ENCODE results near the gene LANCL1. TPM values are rescaled to one million over a fixed set of nuclear protein-coding genes. Genes with fewer than 3 reads are reported as not detected.

LANCL1 gene
- total and polyA plus RNA-seq, 10 donors, result 10.9 to 42.1 (median 34.2) TPM

DNA sequence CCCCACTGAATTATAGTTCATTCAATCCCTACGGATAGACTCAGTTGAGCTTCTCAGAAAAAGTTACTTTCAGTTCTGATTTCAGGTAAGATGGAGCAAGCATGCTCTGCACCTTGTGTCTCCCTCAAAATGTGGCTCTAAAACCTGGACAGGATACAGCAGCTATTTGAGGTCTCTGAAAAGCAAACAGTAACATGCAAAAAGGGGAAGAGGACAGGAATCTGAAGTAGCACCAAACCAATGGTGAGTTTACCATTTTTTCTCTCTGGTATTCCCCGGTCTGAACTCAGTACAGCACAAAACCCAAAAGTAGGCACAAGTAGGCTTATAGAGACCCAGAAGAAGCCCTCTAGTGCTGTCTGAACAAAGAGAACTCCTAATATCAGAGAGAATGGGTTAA is 34.1 kb downstream of the LANCL1 start:
- H3K4me1 ChIP-seq, result peaks cover 0 to 33% (median 0%) of the 10 kb centered on the region in 6 donors
- H3K4me3 ChIP-seq, result no peak overlapping the region
- H3K27me3 ChIP-seq (replicated peaks in 1 of 7), result no peaks in the 10 kb centered on the region
- DNase-seq, result no peak
- H3K27ac ChIP-seq, result no peak overlapping the region
- WGBS, 5 donors, result 51 to 74% (median 66%) methylated on average over 2 of the region's 2 CpGs
- peaks cover 0 to 10% (median 9%) of the 10 kb centered on the region in 8 donors for H3K9me3 ChIP-seq
- TF ChIP-seq CTCF (IDR thresholded peaks at IDR 0.05 in 8 of 11, conservative IDR thresholded peaks at IDR 0.05 in 3 of 11) (no peak), POLR2A (IDR thresholded peaks at IDR 0.05) (no peak), POLR2AphosphoS5 (IDR thresholded peaks at IDR 0.05) (no peak)
- peaks cover 0 to 73% (median 18%) of the 10 kb centered on the region in 6 donors for H3K36me3 ChIP-seq
- intact Hi-C loops (cut with DNase I; ENCODE audit: low total_unique reads), result no loop called here

GRCh38 chr2:210440206-210440605 is 36.4 kb downstream of the LANCL1 start:
- Histone ChIP-seq H3K4me3 (no peak overlapping the region), H3K27me3 (replicated peaks in 1 of 7) (no peaks in the 10 kb centered on the region), H3K36me3 (peaks cover 0 to 79% (median 39%) of the 10 kb centered on the region in 6 donors), H3K4me1 (peaks cover 0 to 26% (median 0%) of the 10 kb centered on the region in 6 donors), H3K9me3 (no peaks in the 10 kb centered on the region), H3K27ac (no peak overlapping the region)
- intact Hi-C loops (cut with DNase I; ENCODE audit: low total_unique reads), result no loop called here
- no peak for DNase-seq
- WGBS, 5 donors, result 94 to 96% (median 95%) methylated on average over 3 of the region's 3 CpGs
- TF ChIP-seq POLR2A (IDR thresholded peaks at IDR 0.05), result no peak
- no peak for TF ChIP-seq CTCF (IDR thresholded peaks at IDR 0.05 in 8 of 11, conservative IDR thresholded peaks at IDR 0.05 in 3 of 11)
- no peak for TF ChIP-seq POLR2AphosphoS5 (IDR thresholded peaks at IDR 0.05)

DNA sequence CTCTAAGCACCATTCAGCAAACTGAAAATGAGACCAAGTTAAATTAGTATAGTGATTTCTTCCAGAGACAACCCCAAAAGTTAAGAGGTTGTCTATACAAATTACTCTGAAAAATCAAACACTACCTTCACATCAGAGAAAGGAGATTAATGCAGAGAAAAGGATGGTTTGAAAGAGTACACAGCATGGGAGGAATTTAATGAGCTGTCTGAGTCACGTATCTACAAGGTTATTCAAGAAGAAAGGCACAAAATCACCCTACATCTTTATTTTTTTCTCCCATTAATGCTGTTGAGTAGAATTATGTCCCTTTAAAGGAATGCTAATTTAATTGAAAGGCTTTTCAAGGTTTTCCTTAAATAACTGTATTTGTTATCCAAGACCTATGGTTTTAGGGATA is 41.1 kb downstream of the LANCL1 start:
- H3K27ac ChIP-seq, result no peak overlapping the region
- no peaks in the 10 kb centered on the region for H3K4me1 ChIP-seq
- intact Hi-C loops (cut with DNase I; ENCODE audit: low total_unique reads), result no loop called here
- 93 to 100% (median 95%) methylated on average over 1 of the region's 1 CpG for WGBS, 5 donors
- H3K27me3 ChIP-seq (replicated peaks in 1 of 7), result no peaks in the 10 kb centered on the region
- peaks cover 0 to 9% (median 0%) of the 10 kb centered on the region in 8 donors for H3K9me3 ChIP-seq
- TF ChIP-seq POLR2A (IDR thresholded peaks at IDR 0.05) (no peak), CTCF (IDR thresholded peaks at IDR 0.05 in 8 of 11, conservative IDR thresholded peaks at IDR 0.05 in 3 of 11) (no peak), POLR2AphosphoS5 (IDR thresholded peaks at IDR 0.05) (no peak)
- no peak overlapping the region for H3K4me3 ChIP-seq
- no peak for DNase-seq
- peaks cover 0 to 100% (median 73%) of the 10 kb centered on the region in 6 donors for H3K36me3 ChIP-seq

DNA sequence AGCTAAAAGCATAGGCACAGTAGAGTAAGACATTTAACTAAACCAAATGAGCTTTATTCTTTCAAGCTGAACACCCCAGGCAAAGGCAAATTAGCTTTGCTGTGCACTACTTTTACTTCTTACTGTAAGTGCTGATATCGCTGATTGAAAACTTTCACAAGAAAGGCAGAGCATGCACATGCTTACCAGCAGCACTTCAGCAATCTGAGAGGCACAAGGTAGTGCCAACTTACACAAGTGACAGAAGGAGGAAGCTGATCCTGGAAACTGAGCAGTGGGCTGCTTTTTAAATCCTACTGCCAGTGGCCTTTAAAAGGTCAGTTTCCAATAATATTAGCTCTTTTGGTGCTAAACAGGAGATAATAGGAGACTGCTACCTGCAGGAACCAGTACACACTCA is 43.9 kb downstream of the LANCL1 start:
- TF ChIP-seq POLR2A (IDR thresholded peaks at IDR 0.05) (no peak), CTCF (IDR thresholded peaks at IDR 0.05 in 8 of 11, conservative IDR thresholded peaks at IDR 0.05 in 3 of 11) (no peak), POLR2AphosphoS5 (IDR thresholded peaks at IDR 0.05) (no peak)
- DNase-seq, result no peak
- H3K36me3 ChIP-seq, result peaks cover 0 to 100% (median 66%) of the 10 kb centered on the region in 6 donors
- H3K27ac ChIP-seq, result no peak overlapping the region
- no peak overlapping the region for H3K4me3 ChIP-seq
- intact Hi-C loops (cut with DNase I; ENCODE audit: low total_unique reads), result no loop called here
- 91 to 98% (median 95%) methylated on average over 1 of the region's 1 CpG for WGBS, 5 donors
- no peaks in the 10 kb centered on the region for H3K4me1 ChIP-seq
- no peaks in the 10 kb centered on the region for H3K27me3 ChIP-seq (replicated peaks in 1 of 7)
- H3K9me3 ChIP-seq, result peaks cover 0 to 28% (median 18%) of the 10 kb centered on the region in 8 donors
